GM18505 (cell line): ENCODE measurements around the gene ZNF496.
"Not testable (repeated sequence)": the region's sequence is repeated elsewhere in the genome, so short reads cannot be mapped to it uniquely, and the experiment has no call there.

Experiments
- ATAC-seq: cut with Tn5 transposase; IDR thresholded peaks from one replicate; pipeline ENCODE4 v1.9.1; 2021; ENCODE audit not compliant: unreplicated experiment
- POLR2A ChIP-seq: IDR thresholded peaks from 4 replicates; pipeline ENCODE4 v1.6.1; 2011; ENCODE audit warnings: borderline replicate concordance; ENCODE audit not compliant: insufficient read depth, insufficient read length; ENCODE audit errors: extremely low read depth

The ZNF496 gene

DNA sequence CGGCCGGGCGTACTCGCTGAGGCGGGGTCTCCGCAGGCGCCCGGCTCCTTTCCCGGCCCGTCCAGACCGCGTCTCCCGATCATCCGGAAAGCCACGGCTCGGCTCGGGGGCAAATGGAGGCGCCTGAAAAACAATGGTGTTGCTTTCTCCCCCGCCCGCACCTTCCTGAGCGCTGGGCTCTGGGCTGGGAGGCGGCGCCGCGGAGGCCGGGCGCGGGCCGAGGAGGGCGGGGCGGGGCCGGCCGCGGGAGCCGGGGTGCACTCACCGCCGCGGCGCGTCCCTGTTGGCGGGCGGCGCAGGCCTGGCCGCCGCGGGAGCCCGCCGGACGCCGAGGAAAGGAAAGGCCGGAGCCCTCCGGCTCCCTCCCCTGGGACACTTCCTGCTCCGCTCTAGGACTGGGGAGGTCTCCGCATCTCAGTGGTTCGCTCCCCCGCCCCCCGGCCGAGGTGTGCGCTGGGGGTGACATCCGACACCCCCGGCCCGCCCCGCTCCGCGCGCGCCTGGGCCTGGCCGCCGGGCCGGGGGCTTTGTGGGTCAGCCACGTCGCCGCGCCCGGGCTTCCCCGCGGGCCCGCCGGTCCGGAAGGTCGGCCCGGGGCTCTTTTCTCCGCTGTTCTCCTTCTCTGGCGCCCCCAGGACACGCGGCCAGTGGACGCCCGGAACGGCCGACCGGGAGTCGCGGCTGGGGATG lies at the start of gene ZNF496:
Gene ZNF496, minus strand, starts transcription at position 343 of the 690 bp plus-strand sequence. CDS start 2,289 bp downstream, outside the sequence.
- TF ChIP-seq POLR2A, result peak; percentile 47
- peak; percentile 64 for ATAC-seq

DNA sequence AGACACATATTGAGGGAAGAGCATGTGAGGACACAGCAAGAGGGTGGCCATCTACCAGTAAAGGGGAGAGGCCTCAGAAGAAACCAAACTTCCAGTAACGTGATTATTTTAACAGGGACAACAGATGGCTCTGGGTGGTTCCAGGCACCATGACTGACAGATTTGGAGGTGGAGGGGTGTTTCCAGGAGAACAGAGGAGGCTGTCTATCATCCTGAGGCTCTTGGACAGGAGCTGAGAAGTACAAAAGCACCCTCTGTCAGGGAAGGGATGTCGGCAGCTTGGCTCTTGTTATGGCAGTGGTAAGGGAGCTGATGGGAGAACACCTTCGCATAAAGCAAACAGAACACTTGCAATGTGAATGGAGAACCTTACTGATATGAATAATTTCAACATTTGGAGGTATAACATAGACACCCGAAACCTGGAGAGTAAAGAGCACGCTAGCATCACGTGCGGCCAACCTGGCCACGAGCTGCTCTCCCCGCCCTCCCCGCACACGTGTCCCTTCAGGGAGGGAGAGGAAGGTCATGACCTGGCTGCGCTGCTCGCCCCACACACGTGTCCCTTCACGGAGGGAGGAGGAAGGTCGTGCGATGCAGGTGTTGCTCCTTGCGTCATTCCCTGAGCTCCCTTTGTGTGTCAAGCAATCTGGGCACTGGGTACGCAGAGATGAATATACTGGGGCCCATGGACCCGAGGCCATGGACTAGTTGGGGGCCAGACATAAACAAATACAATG lies 46.8 kb upstream of the ZNF496 start:
- ATAC-seq, result no peak
- TF ChIP-seq POLR2A, result no peak

DNA sequence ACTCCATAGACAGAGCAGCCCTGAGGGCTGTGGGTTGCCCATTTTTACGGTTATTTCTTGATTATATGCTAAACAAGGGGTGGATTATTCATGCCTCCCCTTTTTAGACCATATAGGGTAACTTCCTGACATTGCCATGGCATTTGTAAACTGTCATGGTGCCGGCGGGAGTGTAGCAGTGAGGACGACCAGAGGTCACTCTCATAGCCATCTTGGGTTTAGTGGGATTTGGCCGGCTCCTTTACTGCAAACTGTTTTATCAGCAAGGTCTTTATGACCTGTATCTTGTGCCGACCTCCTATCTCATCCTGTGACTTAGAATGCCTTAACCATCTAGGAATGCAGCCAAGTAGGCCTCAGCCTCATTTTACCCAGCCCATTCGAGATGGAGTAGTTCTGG lies 46.0 kb upstream of the ZNF496 start:
- ATAC-seq, result not testable (repeated sequence)

DNA sequence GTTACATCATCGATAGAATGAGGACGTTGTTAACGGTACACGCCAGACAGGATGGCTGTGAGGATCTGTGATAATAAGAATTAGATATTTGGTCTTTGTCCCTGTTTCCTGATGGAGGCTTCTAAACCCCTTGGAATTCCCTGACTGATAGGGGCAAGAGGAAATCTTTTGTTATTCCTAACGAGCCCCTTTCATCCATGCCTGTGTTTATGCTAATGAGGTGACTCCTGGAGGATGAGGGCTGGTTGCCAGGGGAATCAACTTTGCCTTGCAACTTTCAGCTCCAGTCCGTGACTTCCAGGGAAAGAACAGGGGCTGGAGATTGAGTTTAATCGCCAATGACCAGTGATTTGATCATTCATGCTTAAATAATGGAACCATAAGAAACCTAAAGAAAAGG lies 45.0 kb upstream of the ZNF496 start:
- no peak for TF ChIP-seq POLR2A
- no peak for ATAC-seq

DNA sequence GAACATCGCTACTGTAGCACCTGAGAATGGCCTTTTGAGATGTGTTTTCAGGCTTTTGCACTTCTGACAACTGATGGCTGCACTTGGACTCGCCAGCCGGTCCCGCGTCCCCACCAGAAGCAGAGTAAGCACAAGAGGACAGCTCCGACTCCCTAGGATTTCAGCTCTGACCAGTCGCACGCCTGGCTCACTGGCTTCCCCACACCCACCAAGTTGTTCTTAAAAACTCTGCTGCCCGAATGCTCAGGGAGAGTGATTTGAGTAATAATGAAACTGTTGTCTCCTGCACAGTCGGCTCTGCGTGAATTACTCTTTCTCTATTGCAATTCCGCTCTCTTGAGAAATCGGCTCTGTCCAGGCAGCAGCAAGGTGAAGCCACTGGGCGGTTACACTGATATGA lies 44.1 kb upstream of the ZNF496 start:
- ATAC-seq, result no peak
- TF ChIP-seq POLR2A, result no peak

DNA sequence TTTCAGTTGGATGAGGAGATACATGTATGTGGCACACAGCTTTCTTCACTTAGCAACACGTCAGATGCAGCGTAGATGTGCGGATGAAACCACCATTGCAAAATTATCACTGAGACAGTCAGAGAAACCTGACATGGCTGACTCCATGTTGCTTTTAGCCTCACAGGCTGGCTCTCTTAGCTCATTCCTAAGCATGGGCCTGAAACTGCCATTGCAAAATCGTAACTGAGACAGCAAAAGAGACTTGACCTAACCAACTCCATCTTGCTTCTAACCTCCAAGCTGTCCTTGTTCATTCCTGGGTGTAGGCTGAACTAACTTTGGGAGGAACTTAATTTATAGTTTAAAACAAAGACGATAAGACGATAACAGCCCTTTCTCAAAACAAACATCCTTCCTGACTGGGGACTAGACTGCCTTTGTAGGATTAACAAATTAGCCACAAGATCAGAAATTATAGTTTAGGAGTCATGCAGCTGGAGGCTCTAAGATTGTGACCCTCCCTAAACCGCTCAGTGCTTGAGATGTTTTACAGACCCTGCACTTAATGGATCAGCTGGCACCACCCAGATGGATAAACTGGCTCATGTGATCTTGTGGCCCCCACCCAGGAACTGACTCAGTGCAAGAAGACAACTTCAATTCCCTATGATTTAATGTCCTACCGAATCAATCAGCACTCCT lies 43.1 kb upstream of the ZNF496 start:
- ATAC-seq, result not testable (repeated sequence)

DNA sequence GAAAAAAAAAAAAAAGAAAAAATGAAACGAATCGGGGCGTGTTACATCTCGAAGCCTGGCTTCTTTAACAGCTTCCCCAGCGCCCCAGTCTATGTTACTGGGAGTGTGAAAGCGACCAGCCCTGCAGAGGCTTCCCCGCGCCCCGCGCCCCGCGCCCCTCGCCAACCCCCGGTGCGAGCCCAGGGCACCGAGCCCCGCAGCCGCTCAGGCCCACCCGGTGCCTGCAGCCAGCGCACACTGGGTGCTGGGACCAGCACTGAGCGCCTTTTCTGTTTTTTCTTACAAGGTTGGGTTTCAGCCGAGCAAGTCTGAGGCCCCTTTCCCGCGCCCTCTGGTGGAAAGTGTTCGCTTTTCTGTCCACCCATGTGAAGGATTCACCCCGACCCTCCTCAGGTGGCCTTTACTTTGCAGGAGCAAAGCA lies 42.1 kb upstream of the ZNF496 start:
- ATAC-seq, result peak; percentile 83
- TF ChIP-seq POLR2A, result no peak

DNA sequence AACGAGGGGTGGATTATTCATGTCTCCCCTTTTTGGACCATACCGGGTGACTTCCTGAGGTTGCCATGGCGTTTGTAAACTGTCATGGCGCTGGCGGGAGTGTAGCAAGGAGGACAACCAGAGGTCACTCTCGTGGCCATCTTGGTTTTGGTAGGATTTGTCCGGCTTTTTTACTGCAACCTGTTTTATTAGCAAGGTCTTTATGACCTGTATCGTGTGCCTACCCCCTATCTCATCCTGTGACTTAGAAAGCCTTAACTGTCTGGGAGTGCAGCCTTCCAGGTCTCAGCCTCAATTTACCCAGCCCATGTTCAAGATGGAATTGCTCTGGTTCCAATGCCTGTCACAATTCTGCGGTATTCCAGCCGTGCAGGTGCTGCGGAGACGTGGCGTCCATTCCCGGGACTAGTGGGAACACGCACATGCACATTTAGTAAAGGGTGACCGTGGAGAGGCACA lies 40.2 kb upstream of the ZNF496 start:
- no peak for ATAC-seq
- no peak for TF ChIP-seq POLR2A

DNA sequence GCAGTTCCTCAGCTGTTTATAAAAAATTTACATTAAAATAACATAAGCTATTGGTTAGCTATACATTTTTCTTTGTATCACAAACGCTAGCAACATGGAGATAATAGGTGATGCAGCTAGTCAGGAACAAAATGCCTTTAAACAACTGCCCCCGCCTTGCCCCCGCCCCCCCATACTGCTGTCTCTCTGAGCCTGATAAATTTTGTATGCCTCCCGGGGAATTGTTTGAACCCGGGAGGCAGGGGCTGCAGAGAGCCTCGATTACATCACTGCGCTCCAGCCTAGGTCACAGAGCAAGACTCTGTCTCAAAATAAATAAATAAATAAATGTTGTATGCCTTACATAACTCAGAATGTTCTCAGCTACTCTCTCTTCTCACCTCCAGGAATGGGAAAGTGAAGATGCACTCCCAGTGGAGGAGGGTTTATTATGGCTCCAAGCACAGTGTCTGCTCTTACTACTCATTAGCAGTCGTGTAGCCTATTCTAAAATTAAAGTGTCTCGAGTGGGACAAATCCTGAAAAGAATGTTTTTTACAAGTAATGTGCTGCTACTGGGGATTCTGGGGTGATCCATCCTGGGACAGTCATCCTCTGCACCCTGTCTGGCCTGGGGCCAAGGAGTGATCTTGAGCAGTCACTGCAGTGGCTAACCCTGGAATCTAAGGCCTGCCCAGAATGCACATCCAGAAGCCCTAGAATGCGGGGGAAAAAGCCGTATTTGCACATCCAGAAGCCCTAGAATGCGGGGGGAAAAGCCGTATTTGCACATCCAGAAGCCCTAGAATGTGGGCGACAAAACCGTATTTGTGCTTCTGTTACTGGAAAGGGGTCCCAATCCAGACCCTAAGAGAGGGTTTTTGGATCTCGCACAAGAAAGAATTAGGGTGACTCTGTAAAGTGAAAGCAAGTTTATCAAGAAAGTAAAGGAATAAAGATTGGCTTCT lies 39.4 kb upstream of the ZNF496 start:
- no peak for ATAC-seq
- TF ChIP-seq POLR2A, result no peak

DNA sequence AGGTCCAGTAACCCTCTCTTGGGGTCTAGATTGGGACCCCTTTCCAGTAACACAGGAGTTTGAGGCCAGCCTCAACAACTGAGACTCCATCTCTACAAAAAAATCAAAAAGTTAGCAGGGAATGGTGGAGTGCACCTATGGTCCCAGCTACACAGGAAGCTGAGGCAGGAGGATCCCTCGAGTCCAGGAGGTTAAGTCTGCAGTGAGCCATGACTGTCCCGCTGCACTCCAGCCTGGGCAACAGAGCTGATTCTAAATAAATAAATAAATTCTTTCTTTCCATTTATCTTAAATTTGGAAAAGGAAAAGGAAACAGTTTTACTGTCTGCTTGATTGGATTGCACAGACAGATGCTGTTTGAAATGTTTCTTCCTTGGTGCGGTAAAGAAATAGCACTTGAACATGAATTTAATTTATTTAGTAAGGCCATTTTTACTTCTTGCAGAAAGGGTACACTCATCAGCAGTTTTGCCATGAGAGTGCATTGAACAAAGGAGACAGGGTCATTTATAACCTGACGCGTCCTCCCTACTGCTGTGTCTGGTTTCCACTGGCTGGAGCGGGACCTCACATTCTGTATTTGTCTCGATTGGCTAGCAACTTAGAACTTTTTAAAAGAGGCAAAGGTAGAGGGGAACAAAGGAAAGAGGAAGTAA lies 37.0 kb upstream of the ZNF496 start:
- no peak for TF ChIP-seq POLR2A
- ATAC-seq, result no peak

DNA sequence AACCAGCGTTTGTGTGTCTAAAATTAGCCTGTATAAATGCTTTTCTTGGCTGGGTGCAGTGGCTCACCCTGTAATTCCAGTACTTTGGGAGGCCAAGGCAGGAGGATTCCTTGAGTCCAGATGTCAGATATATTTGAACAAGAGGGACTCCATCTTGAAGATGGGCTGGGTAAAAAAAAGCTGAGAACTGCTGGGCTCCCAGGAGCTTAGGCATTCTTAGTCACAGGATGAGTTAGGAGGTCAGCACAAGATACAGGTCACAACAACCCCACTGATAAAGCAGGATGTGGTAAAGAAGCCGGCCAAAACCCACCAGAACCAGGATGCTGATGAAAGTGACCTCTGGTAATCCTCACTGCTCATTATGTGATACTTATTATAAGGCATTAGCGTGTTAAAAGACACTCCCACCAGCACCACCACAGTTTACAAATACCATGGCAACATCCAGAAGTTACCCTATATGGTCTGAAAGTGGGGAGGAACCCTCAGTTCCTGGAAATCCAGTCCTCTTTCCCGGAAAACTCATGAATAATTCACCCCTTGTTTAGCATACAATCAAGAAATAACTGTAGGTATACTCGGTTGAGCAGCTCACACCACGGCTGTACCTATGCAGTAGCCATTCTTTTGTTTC lies 36.2 kb upstream of the ZNF496 start:
- no peak for TF ChIP-seq POLR2A
- no peak for ATAC-seq
